LNCAP (cell line): ENCODE measurements around the gene DGKQ.

Source experiments
- TF ChIP-seq, protein P1 (sequence below): fragments of 450-650 bp; IDR thresholded peaks from 2 replicates; pipeline ENCODE4 v1.5.1; 2017; ENCODE audit warnings: mild to moderate bottlenecking

The DGKQ gene

DNA sequence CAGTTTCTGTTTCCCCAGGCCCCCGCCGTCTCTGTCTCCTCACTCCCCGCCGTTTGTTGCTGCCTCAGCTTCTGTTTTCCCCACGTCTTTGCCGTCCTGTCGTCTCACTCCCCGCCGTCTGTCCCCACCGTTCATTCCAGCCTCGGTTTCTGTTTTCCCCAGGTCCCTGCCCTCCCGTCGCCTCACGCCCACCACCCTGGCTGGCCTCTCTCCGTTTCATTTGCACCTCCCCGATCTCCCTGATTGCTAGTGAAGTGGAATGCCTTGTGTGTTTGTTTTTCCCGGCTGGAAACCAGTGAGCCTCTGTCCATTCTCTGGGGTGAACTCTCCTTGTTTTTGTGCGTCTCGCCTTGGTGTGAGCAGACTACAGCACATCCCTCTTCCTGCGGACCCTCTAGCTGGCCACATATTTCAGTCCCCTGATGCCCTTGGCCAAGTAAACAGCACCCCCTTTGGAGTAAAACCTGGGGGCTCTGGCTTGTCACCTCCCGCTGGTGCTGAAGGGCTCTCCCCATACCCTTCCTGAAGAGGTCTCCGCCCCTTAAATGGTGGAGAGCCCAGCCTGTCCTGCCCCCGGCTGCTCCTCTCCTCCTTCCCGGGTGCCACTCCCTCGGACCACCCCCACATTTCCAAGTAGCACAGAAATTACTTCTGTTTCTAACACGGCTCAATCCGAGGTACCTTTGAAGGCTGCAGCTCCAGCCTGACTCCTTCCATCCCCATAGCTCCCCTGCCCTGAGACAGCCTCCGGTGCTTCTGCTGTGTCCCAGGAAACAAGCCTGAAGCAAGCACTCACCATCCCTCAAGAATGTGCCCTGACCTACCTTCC, 27.9 kb downstream of the DGKQ start:
- TF ChIP-seq, protein P1, sequence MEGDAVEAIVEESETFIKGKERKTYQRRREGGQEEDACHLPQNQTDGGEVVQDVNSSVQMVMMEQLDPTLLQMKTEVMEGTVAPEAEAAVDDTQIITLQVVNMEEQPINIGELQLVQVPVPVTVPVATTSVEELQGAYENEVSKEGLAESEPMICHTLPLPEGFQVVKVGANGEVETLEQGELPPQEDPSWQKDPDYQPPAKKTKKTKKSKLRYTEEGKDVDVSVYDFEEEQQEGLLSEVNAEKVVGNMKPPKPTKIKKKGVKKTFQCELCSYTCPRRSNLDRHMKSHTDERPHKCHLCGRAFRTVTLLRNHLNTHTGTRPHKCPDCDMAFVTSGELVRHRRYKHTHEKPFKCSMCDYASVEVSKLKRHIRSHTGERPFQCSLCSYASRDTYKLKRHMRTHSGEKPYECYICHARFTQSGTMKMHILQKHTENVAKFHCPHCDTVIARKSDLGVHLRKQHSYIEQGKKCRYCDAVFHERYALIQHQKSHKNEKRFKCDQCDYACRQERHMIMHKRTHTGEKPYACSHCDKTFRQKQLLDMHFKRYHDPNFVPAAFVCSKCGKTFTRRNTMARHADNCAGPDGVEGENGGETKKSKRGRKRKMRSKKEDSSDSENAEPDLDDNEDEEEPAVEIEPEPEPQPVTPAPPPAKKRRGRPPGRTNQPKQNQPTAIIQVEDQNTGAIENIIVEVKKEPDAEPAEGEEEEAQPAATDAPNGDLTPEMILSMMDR, result no peak

DNA sequence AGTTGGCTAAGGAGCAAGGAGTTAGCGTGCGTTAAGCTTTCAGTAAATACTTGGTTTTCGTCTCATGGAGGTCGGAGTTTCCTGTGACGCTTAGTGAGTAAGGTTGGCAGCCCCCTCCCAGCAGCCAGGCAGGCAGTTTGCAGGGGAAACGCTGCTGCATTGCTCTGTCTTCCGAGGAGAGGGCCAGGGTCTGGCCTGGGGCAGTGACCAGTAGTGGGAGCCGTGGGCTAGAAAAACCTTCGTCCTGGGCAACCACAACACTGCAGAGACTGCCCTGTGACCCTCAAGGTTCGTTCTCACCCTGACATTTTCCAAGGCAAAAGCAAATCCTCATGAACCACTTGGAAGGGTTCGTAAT, 40.7 kb downstream of the DGKQ start:
- TF ChIP-seq, protein P1, result peak; percentile 34; the same call in 1 of the 2 replicates

DNA sequence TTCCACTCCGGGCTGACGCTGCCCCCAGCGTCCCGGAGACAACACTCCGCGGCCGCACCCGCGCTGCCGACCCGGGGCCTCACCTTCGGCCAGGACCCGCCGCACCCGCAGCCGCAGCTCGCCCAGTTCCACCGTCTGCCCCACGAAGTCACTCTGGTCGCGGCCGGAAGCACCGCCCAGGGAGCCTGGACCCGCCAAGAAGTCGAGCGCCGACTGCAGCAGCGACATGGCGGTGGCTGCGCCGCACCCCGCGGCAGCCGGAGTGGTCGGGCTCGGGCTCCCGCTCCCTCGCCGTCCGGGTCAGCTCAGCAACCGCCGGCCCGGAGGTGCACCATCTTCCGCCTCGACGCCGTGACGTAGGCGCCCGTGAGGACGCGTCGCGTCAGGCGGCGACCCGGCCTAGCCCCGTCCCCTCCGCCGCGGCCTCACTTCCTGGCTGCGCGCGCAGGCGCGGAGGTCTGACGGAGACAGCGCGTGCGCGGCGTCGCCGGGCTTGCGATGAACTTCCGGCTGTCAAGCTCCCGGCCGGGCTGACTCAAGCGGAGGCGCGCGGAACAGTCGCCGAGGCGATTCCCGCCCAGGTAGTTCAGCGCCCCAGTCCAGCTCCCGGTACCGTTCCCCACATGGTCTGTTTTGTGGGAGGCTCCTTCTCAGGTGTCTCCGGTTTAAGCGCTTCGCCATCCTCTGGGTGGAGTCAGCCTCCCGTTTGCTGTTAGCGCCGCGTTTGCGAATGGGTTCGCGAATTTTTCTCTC, 41.2 kb downstream of the DGKQ start, which contains the start of the genes GAK and TMEM175:
Gene GAK (minus strand): TSS at position 357 of the 753 bp plus-strand sequence. CDS start 129 bp downstream, at position 228.
Gene TMEM175 (plus strand): TSS at position 501 of the 753 bp plus-strand sequence. CDS start 15,280 bp downstream, outside the sequence.
- TF ChIP-seq, protein P1, result no peak

DNA sequence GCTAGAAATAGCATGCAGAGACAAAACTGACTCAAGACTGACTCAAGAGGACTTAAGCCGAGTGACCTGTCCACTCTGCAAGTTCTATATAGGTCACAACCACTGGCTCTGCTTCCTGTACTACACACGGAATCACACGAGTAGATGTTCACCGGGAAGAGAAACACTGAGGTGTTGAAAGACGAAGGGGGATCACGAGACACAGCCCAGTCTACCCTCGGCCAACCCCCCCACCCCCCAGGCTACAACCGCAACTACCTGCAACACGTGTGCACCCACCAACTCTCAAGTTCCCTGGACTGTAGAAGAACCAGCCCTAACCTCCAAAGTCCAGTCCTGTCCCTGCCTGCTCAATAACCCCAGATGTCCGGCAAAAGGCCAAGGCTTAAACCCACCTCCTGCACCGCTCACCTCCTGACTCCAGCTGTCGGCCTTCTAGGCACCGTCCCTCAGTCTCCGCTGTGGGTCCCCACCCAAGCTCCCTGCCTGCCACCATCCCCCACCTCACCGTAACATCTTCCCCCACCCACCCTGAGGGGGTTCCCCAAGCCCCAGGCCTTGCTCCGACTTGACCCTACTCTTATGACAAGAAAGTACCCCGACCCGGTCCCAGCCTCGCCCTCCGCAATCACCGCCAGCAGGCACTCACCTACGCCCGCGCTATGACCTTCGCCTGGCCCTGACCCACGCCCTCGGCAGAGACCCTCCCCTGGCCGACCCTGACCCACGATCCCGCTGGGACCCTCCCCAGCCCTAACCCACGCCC, 42.0 kb downstream of the DGKQ start:
- TF ChIP-seq, protein P1, result no peak

DNA sequence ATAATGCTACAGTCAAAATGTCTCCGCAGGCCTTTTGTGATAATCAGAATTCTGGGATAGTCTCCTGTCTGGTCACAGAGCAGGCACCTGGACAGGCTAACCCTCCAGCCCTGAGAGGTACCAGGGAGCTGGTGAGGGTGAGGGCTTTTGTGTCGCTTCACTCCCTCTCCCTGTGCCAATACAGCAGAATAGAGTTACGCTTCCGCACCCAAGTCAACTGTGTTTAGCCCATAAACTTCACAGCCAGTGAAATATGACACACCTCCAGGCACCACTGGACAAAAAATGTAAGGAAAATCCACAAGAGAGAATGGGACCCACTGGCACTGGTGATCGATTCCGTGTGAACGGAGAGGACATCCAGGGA, 42.6 kb downstream of the DGKQ start:
- TF ChIP-seq, protein P1, result no peak

DNA sequence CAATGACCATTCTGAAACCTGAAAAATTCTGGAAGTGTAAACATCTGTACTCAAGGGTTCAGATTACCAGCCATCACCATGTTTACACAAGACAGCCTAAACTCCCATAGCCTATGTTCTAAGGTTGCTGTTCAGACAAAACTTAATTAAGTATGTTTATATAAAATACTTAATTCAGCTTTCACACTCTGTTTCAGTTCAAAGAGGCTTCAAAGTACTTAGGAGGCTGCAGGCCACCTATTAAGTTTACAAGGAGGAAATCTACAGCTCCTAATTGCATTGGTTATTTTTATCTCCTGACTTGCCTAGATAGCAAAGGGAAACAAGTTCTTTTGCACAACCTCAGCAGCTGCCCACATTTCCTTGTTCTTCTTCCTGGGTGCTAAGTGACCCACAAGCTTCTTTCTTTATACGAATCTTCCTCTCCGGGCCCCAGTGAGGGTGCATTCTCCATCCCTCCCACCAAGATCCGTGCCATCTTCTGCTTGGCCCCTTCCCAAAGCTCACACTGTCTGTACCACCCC, 43.3 kb downstream of the DGKQ start:
- TF ChIP-seq, protein P1, result no peak
